Thymus (tissue), 11 donors: ENCODE measurements around the gene RIPOR3. TPM values are rescaled to one million over a fixed set of nuclear protein-coding genes. Genes with fewer than 3 reads are reported as not detected.

ENCODE experiments used
- DNase-seq, 9 donors: peaks; one replicate each; pipeline ENCODE4 v3.0.0-alpha.2; 2013; ENCODE audit warnings: low spot score in 9 of 9, low read depth in 6 of 9, missing footprints in 1 of 9
- H3K27ac ChIP-seq, 2 donors: one replicate each; pipeline ENCODE4 v1.5.1; 2013; ENCODE audit warnings: control low read depth in 1 of 2, low read depth in 1 of 2, low read length in 1 of 2, mild to moderate bottlenecking in 1 of 2, moderate library complexity in 1 of 2
- H3K27me3 ChIP-seq, 2 donors: one replicate each; pipeline ENCODE4 v1.5.1; 2013; ENCODE audit warnings: low read length in 1 of 2; ENCODE audit not compliant: control insufficient read depth in 2 of 2, insufficient read depth in 1 of 2
- H3K36me3 ChIP-seq, 2 donors: one replicate each; pipeline ENCODE4 v1.5.1; 2013; ENCODE audit warnings: low read length in 1 of 2, mild to moderate bottlenecking in 1 of 2, moderate library complexity in 1 of 2; ENCODE audit not compliant: control insufficient read depth in 2 of 2, insufficient read depth in 2 of 2
- H3K4me1 ChIP-seq, 2 donors: one replicate each; pipeline ENCODE4 v1.5.1; 2013; ENCODE audit warnings: low read length in 2 of 2; ENCODE audit not compliant: control insufficient read depth in 2 of 2, insufficient read depth in 2 of 2
- H3K4me3 ChIP-seq, 2 donors: one replicate each; pipeline ENCODE4 v1.5.1; 2013; ENCODE audit warnings: low read length in 2 of 2, control low read depth in 1 of 2, mild to moderate bottlenecking in 1 of 2
- H3K9me3 ChIP-seq, 2 donors: one replicate each; pipeline ENCODE4 v1.5.1; 2013; ENCODE audit warnings: low read length in 1 of 2, mild to moderate bottlenecking in 1 of 2; ENCODE audit not compliant: control insufficient read depth in 2 of 2, insufficient read depth in 1 of 2
- WGBS: extraction: QIAGEN DNeasy Blood & Tissue Kit; methylation state at CpG from one replicate; pipeline ENCODE4 v1.1.7; 2013; 5-methylcytosine and 5-hydroxymethylcytosine counted together
- polyA plus RNA-seq: library from polyadenylated mRNA; stranded (reverse); fragments of 200-250 nt; gene quantifications from one replicate; pipeline ENCODE4 v1.2.3, GENCODE V29; 2013
- total RNA-seq: library from RNA; stranded (reverse); fragments of 120-200 nt; gene quantifications from one replicate; pipeline ENCODE4 v1.2.4, GENCODE V29; 2013
- donor health status: healthy.

The RIPOR3 gene
- total and polyA plus RNA-seq, 2 donors, result 12.2 to 23.4 TPM

- no peak for DNase-seq
- Histone ChIP-seq H3K27ac (no peak overlapping the region), H3K9me3 (no peaks in the 10 kb centered on the region), H3K27me3 (no peaks in the 10 kb centered on the region), H3K4me3 (no peak overlapping the region), H3K36me3 (no peaks in the 10 kb centered on the region), H3K4me1 (peaks cover 3 to 10% of the 10 kb centered on the region in 2 donors)
- WGBS, result 97% methylated on average over 10 of the region's 10 CpGs
These were observed 34.3 kb upstream of the RIPOR3 start for GRCh38 chr20:50725724-50726005.

- Histone ChIP-seq H3K36me3 (no peaks in the 10 kb centered on the region), H3K27ac (no peak overlapping the region), H3K9me3 (no peaks in the 10 kb centered on the region), H3K4me1 (peaks cover 0 to 4% of the 10 kb centered on the region in 2 donors), H3K4me3 (no peak overlapping the region), H3K27me3 (no peaks in the 10 kb centered on the region)
- DNase-seq, result no peak
- WGBS, result 89% methylated on average over 14 of the region's 14 CpGs
These were observed 33.7 kb upstream of the RIPOR3 start for GRCh38 chr20:50724851-50725723.

GRCh38 chr20:50724112-50724725 lies 32.9 kb upstream of the RIPOR3 start:
- Histone ChIP-seq H3K9me3 (no peaks in the 10 kb centered on the region), H3K36me3 (no peaks in the 10 kb centered on the region), H3K4me1 (no peaks in the 10 kb centered on the region), H3K4me3 (no peak overlapping the region), H3K27ac (no peak overlapping the region), H3K27me3 (no peaks in the 10 kb centered on the region)
- no peak for DNase-seq
- 92% methylated on average over 7 of the region's 7 CpGs for WGBS

- Histone ChIP-seq H3K27me3 (no peaks in the 10 kb centered on the region), H3K36me3 (no peaks in the 10 kb centered on the region), H3K27ac (no peak overlapping the region), H3K4me1 (no peaks in the 10 kb centered on the region), H3K9me3 (no peaks in the 10 kb centered on the region), H3K4me3 (no peak overlapping the region)
- no peak for DNase-seq
- 95% methylated on average over 9 of the region's 9 CpGs for WGBS
These were observed 32.3 kb upstream of the RIPOR3 start for GRCh38 chr20:50723672-50724071.

- DNase-seq, result no peak
- no peaks in the 10 kb centered on the region for H3K27me3 ChIP-seq
- H3K4me3 ChIP-seq, result no peak overlapping the region
- H3K4me1 ChIP-seq, result no peaks in the 10 kb centered on the region
- H3K27ac ChIP-seq, result no peak overlapping the region
- no peaks in the 10 kb centered on the region for H3K36me3 ChIP-seq
- WGBS, result 85% methylated on average over 10 of the region's 10 CpGs
- no peaks in the 10 kb centered on the region for H3K9me3 ChIP-seq
These were observed 31.2 kb upstream of the RIPOR3 start for GRCh38 chr20:50722424-50723155.

- 90% methylated on average over 9 of the region's 9 CpGs for WGBS
These were observed 30.5 kb upstream of the RIPOR3 start for GRCh38 chr20:50721881-50722281.

GRCh38 chr20:50720582-50720981 lies 29.2 kb upstream of the RIPOR3 start:
- Histone ChIP-seq H3K4me1 (no peaks in the 10 kb centered on the region), H3K36me3 (no peaks in the 10 kb centered on the region), H3K27me3 (peaks cover 0 to 1% of the 10 kb centered on the region in 2 donors), H3K9me3 (no peaks in the 10 kb centered on the region), H3K27ac (no peak overlapping the region), H3K4me3 (no peak overlapping the region)
- DNase-seq, result no peak

More at GRCh38 chr20:50721881-50722281, 30.5 kb upstream of the RIPOR3 start:
- H3K9me3 ChIP-seq, result no peaks in the 10 kb centered on the region
- no peaks in the 10 kb centered on the region for H3K36me3 ChIP-seq
- no peaks in the 10 kb centered on the region for H3K4me1 ChIP-seq
- no peak for DNase-seq
- no peaks in the 10 kb centered on the region for H3K27me3 ChIP-seq
- H3K27ac ChIP-seq, result no peak overlapping the region
- H3K4me3 ChIP-seq, result no peak overlapping the region

- DNase-seq, result no peak
- 98% methylated on average over 5 of the region's 5 CpGs for WGBS
- peaks cover 0 to 2% of the 10 kb centered on the region in 2 donors for H3K27me3 ChIP-seq
These were observed 28.7 kb upstream of the RIPOR3 start for GRCh38 chr20:50720026-50720425.

GRCh38 chr20:50719328-50719727 lies 28.0 kb upstream of the RIPOR3 start:
- no peaks in the 10 kb centered on the region for H3K36me3 ChIP-seq
- 95% methylated on average over 4 of the region's 4 CpGs for WGBS

More at GRCh38 chr20:50720026-50720425, 28.7 kb upstream of the RIPOR3 start:
- Histone ChIP-seq H3K9me3 (no peaks in the 10 kb centered on the region), H3K4me1 (no peaks in the 10 kb centered on the region), H3K4me3 (no peak overlapping the region), H3K36me3 (no peaks in the 10 kb centered on the region), H3K27ac (no peak overlapping the region)

More at GRCh38 chr20:50719328-50719727, 28.0 kb upstream of the RIPOR3 start:
- Histone ChIP-seq H3K9me3 (no peaks in the 10 kb centered on the region), H3K27ac (no peak overlapping the region), H3K4me1 (no peaks in the 10 kb centered on the region), H3K4me3 (no peak overlapping the region), H3K27me3 (peaks cover 0 to 2% of the 10 kb centered on the region in 2 donors)
- no peak for DNase-seq
